Neural cell (in vitro differentiated cells): ENCODE measurements around the gene PRKRIP1. TPM values are rescaled to one million over a fixed set of nuclear protein-coding genes. Genes with fewer than 3 reads are reported as not detected.

Experiments used
- H2AFZ ChIP-seq: fragments of 200-600, 300-800 bp; sonication (generic), shearing (Covaris generic); 2 replicates; pipeline ENCODE4 v1.6.0; 2014; ENCODE audit warnings: low read depth, mild to moderate bottlenecking, antibody characterized with exemption, low read length, moderate library complexity
- H3F3A ChIP-seq: fragments of 200-600 bp; shearing (Covaris generic); 2 replicates; pipeline ENCODE4 v1.6.1; 2016; ENCODE audit warnings: mild to moderate bottlenecking, moderate library complexity, mixed read lengths, antibody characterized with exemption, low read length; ENCODE audit not compliant: insufficient read depth, poor library complexity, severe bottlenecking
- H3K27ac ChIP-seq: fragments of 200-600, 300-800 bp; sonication (generic), shearing (Covaris generic); 2 replicates; pipeline ENCODE4 v1.5.1; 2014; ENCODE audit warnings: mild to moderate bottlenecking, low read length, moderate library complexity
- H3K27me3 ChIP-seq: fragments of 300-800, 200-600 bp; sonication (generic), shearing (Covaris generic); 2 replicates; pipeline ENCODE4 v1.6.0; 2014; ENCODE audit warnings: mild to moderate bottlenecking, low read depth, low read length, moderate library complexity; ENCODE audit not compliant: insufficient read depth
- H3K36me3 ChIP-seq: fragments of 300-800, 200-600 bp; sonication (generic), shearing (Covaris generic); 2 replicates; pipeline ENCODE4 v1.5.1; 2014; ENCODE audit warnings: mild to moderate bottlenecking, antibody characterized with exemption, low read length, moderate library complexity; ENCODE audit not compliant: insufficient read depth
- H3K4me2 ChIP-seq: fragments of 300-800, 200-600 bp; sonication (generic), shearing (Covaris generic); 2 replicates; pipeline ENCODE4 v1.6.0; 2014; ENCODE audit warnings: mild to moderate bottlenecking, low read length
- H3K4me3 ChIP-seq: fragments of 300-800, 200-600 bp; sonication (generic), shearing (Covaris generic); 2 replicates; pipeline ENCODE4 v1.5.1; 2014; ENCODE audit warnings: mild to moderate bottlenecking, low read length, moderate library complexity
- H3K79me2 ChIP-seq: fragments of 200-600 bp; shearing (Covaris generic); replicated peaks from 2 replicates; pipeline ENCODE4 v1.6.0; 2014; ENCODE audit warnings: mild to moderate bottlenecking, low read length, moderate library complexity; ENCODE audit not compliant: insufficient read depth
- H3K9ac ChIP-seq: fragments of 300-800, 200-600 bp; sonication (generic), shearing (Covaris generic); 2 replicates; pipeline ENCODE4 v1.6.1; 2016; ENCODE audit warnings: mild to moderate bottlenecking, low read length, mixed read lengths
- H3K9me2 ChIP-seq: fragments of 200-600 bp; shearing (Covaris generic); 2 replicates; pipeline ENCODE4 v1.6.1; 2016; ENCODE audit warnings: mild to moderate bottlenecking, low read length, mixed read lengths; ENCODE audit not compliant: insufficient read depth
- H3K9me3 ChIP-seq: fragments of 200-600, 300-800 bp; sonication (generic), shearing (Covaris generic); 2 replicates; pipeline ENCODE4 v1.6.1; 2016; ENCODE audit warnings: mild to moderate bottlenecking, mixed run types, low read length, moderate library complexity, mixed read lengths
- H4K20me1 ChIP-seq: fragments of 200-600 bp; shearing (Covaris generic); 2 replicates; pipeline ENCODE4 v1.6.1; 2016; ENCODE audit warnings: mild to moderate bottlenecking, mixed run types; ENCODE audit not compliant: insufficient read depth
- EP300 ChIP-seq: fragments of 450-650 bp; conservative IDR thresholded peaks from 2 replicates; pipeline ENCODE4 v1.6.1; 2014; ENCODE audit warnings: antibody characterized with exemption, mild to moderate bottlenecking, moderate library complexity; ENCODE audit not compliant: poor library complexity, severe bottlenecking
- EZH2 ChIP-seq: fragments of 200-600, 300-800 bp; shearing (Covaris generic), sonication (generic); IDR thresholded peaks from 2 replicates; pipeline ENCODE4 v1.6.1; 2014; ENCODE audit warnings: antibody characterized with exemption, low read length, borderline replicate concordance, mild to moderate bottlenecking; ENCODE audit not compliant: insufficient read depth, poor library complexity, severe bottlenecking
- MXI1 ChIP-seq: fragments of 450-650 bp; conservative IDR thresholded peaks from 2 replicates; pipeline ENCODE4 v1.6.1; 2014; ENCODE audit warnings: antibody characterized with exemption, mild to moderate bottlenecking; ENCODE audit not compliant: poor library complexity, severe bottlenecking
- POLR2AphosphoS5 ChIP-seq: IDR thresholded peaks from 2 replicates; pipeline ENCODE4 v1.6.1; 2012
- RAD21 ChIP-seq: fragments of 450-650 bp; conservative IDR thresholded peaks from 2 replicates; pipeline ENCODE4 v1.6.1; 2014; ENCODE audit warnings: antibody characterized with exemption, mild to moderate bottlenecking, moderate library complexity
- SMC3 ChIP-seq: fragments of 450-650 bp; conservative IDR thresholded peaks from 2 replicates; pipeline ENCODE4 v1.6.1; 2014; ENCODE audit warnings: antibody characterized with exemption, mild to moderate bottlenecking, moderate library complexity; ENCODE audit not compliant: poor library complexity
- TAF1 ChIP-seq: IDR thresholded peaks from 2 replicates; pipeline ENCODE4 v1.6.1; 2012; ENCODE audit warnings: low read depth
- polyA plus RNA-seq: library from polyadenylated mRNA; depleted of rRNA; stranded (reverse); fragments of >200 nt; gene quantifications from 2 replicates; pipeline ENCODE4 v1.2.3, GENCODE V29; 2014
- TF ChIP-seq, protein P1 (sequence below): IDR thresholded peaks from 2 replicates; pipeline ENCODE4 v1.6.1; 2012; ENCODE audit warnings: borderline replicate concordance
- TF ChIP-seq, protein P2 (sequence below): fragments of 450-650 bp; IDR thresholded peaks from 2 replicates; pipeline ENCODE4 v1.5.1; 2014; ENCODE audit warnings: antibody characterized with exemption, mild to moderate bottlenecking, moderate library complexity; ENCODE audit not compliant: poor library complexity, severe bottlenecking

The PRKRIP1 gene
- polyA plus RNA-seq, 1 donor from 2014 or later: 113 TPM

DNA sequence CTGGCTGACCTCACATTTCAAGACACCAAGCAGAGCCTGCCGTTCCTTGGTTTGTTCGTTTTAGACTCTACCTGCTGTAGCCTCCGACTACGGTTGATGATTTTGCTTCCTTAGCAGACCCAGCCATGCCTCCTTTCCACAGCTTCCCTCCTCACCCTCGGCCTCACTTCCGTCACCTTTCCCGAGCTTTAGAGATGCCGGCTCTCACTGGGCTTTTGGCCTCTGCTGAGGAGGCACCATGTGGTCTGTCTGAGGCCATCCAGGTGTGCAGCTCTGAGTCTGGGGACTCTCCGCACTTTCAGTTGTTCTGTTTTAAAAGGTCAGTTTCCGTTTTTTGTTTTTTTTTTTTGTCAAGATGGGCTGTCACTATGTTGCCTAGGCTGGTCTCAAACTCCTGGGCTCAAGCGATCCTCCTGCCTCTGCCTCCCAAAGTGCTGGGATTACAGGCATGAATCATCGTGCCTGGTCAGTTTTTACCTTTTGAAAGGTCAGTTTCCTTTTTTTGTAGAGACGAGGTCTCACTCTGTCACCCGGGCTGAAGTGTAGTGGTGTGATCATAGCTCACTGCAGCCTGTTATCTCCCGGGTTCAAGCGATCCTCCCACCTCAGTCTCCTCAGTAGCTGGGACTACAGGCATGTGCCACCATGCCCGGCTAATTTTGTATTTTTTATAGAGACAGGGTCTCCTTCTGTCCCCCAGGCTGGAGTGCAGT, 49.0 kb downstream of the PRKRIP1 start:
- no peak overlapping the region for H3K4me2 ChIP-seq
- H3F3A ChIP-seq: no peaks in the 10 kb centered on the region
- H3K27me3 ChIP-seq: no peaks in the 10 kb centered on the region
- no peak overlapping the region for H3K4me3 ChIP-seq
- no peaks in the 10 kb centered on the region for H4K20me1 ChIP-seq
- H3K27ac ChIP-seq: no peak overlapping the region
- no peak overlapping the region for H2AFZ ChIP-seq
- no peaks in the 10 kb centered on the region for H3K9me3 ChIP-seq
- H3K36me3 ChIP-seq: no peaks in the 10 kb centered on the region
- no peaks in the 10 kb centered on the region for H3K9me2 ChIP-seq
- H3K79me2 ChIP-seq: no peaks in the 10 kb centered on the region
- no peak overlapping the region for H3K9ac ChIP-seq
- TF ChIP-seq TAF1 (no peak), EZH2 (no peak), MXI1 (no peak), POLR2AphosphoS5 (no peak), SMC3 (no peak), EP300 (no peak), RAD21 (no peak)
- TF ChIP-seq, protein P1, sequence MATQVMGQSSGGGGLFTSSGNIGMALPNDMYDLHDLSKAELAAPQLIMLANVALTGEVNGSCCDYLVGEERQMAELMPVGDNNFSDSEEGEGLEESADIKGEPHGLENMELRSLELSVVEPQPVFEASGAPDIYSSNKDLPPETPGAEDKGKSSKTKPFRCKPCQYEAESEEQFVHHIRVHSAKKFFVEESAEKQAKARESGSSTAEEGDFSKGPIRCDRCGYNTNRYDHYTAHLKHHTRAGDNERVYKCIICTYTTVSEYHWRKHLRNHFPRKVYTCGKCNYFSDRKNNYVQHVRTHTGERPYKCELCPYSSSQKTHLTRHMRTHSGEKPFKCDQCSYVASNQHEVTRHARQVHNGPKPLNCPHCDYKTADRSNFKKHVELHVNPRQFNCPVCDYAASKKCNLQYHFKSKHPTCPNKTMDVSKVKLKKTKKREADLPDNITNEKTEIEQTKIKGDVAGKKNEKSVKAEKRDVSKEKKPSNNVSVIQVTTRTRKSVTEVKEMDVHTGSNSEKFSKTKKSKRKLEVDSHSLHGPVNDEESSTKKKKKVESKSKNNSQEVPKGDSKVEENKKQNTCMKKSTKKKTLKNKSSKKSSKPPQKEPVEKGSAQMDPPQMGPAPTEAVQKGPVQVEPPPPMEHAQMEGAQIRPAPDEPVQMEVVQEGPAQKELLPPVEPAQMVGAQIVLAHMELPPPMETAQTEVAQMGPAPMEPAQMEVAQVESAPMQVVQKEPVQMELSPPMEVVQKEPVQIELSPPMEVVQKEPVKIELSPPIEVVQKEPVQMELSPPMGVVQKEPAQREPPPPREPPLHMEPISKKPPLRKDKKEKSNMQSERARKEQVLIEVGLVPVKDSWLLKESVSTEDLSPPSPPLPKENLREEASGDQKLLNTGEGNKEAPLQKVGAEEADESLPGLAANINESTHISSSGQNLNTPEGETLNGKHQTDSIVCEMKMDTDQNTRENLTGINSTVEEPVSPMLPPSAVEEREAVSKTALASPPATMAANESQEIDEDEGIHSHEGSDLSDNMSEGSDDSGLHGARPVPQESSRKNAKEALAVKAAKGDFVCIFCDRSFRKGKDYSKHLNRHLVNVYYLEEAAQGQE: no peak
- TF ChIP-seq, protein P2, sequence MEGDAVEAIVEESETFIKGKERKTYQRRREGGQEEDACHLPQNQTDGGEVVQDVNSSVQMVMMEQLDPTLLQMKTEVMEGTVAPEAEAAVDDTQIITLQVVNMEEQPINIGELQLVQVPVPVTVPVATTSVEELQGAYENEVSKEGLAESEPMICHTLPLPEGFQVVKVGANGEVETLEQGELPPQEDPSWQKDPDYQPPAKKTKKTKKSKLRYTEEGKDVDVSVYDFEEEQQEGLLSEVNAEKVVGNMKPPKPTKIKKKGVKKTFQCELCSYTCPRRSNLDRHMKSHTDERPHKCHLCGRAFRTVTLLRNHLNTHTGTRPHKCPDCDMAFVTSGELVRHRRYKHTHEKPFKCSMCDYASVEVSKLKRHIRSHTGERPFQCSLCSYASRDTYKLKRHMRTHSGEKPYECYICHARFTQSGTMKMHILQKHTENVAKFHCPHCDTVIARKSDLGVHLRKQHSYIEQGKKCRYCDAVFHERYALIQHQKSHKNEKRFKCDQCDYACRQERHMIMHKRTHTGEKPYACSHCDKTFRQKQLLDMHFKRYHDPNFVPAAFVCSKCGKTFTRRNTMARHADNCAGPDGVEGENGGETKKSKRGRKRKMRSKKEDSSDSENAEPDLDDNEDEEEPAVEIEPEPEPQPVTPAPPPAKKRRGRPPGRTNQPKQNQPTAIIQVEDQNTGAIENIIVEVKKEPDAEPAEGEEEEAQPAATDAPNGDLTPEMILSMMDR: no peak

DNA sequence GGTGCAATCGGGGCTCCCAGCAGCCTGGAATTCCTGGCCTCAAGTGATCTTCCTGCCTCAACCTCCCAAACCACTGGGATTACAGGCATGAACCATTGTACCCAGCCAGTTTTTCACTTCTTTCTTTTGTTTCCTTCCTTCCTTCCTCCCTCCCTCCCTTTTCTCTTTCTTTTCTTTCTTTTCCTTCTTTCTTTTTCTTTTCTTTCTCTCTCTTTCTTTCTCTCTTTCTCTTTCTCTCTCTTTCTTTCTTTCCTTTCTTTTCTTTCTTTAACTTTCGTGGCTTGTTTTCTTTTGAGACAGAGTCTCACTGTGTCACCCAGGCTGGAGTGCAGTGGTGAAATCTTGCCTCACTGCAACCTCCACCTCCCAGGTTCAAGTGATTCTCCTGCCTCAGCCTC, 49.5 kb downstream of the PRKRIP1 start:
- TF ChIP-seq SMC3 (no peak), TAF1 (no peak)
- TF ChIP-seq, protein P1: no peak
- Histone ChIP-seq H3K9me2 (no peaks in the 10 kb centered on the region), H3K27me3 (no peaks in the 10 kb centered on the region), H4K20me1 (no peaks in the 10 kb centered on the region), H3K79me2 (no peaks in the 10 kb centered on the region), H2AFZ (no peak overlapping the region), H3K4me2 (no peak overlapping the region), H3K36me3 (no peaks in the 10 kb centered on the region), H3K9ac (no peak overlapping the region), H3K4me3 (no peak overlapping the region), H3K9me3 (no peaks in the 10 kb centered on the region), H3K27ac (no peak overlapping the region), H3F3A (no peaks in the 10 kb centered on the region)
